HepG2 (cell line): Measurements from ENCODE around the gene ZNF747. TPM values are rescaled to one million over a fixed set of nuclear protein-coding genes. Genes with fewer than 3 reads are reported as not detected.

Experiments used
- ATF7-NPFF ChIP-seq: sonication (generic); formaldehyde crosslinking; IDR thresholded peaks from 2 replicates; pipeline ENCODE4 v1.8.1; 2023; ENCODE audit warnings: mild to moderate bottlenecking, low read depth, missing genetic modification reagents, moderate library complexity
- CREB1 ChIP-seq, 2 experiments: fragments of 450-650 bp in 1 of 2; IDR thresholded peaks; 2 replicates each; pipeline ENCODE4 v1.6.1; 2016 to 2017; ENCODE audit warnings: control low read depth in 1 of 2, mild to moderate bottlenecking in 1 of 2, missing compliant biosample characterization in 1 of 2, missing genetic modification characterization in 1 of 2
- DMTF1 ChIP-seq: sonication (generic); formaldehyde crosslinking; IDR thresholded peaks from 2 replicates; pipeline ENCODE4 v1.4.0; 2020; ENCODE audit warnings: mild to moderate bottlenecking, missing genetic modification reagents
- FOXC1 ChIP-seq: sonication (generic); formaldehyde crosslinking; IDR thresholded peaks from 2 replicates; pipeline ENCODE4 v1.8.0; 2022; ENCODE audit warnings: mild to moderate bottlenecking, missing genetic modification reagents, borderline replicate concordance
- GFI1 ChIP-seq: sonication (generic); formaldehyde crosslinking; IDR thresholded peaks from 2 replicates; pipeline ENCODE4 v1.5.0; 2020; ENCODE audit warnings: missing genetic modification reagents, mild to moderate bottlenecking, borderline replicate concordance
- HNRNPH1 ChIP-seq: fragments of 200-400 bp; formaldehyde crosslinking; optimal IDR thresholded peaks from 2 replicates; pipeline ENCODE3; 2017; ENCODE audit warnings: mild to moderate bottlenecking, low read depth, low read length
- IRF1 ChIP-seq: sonication (generic); formaldehyde crosslinking; IDR thresholded peaks from 2 replicates; pipeline ENCODE4 v1.4.0; 2020; ENCODE audit warnings: low read depth, mild to moderate bottlenecking, missing genetic modification reagents
- IRX3 ChIP-seq: sonication (generic); formaldehyde crosslinking; IDR thresholded peaks from 2 replicates; pipeline ENCODE4 v1.8.1; 2023; ENCODE audit warnings: mild to moderate bottlenecking, low read depth, missing genetic modification reagents, borderline replicate concordance
- MED1 ChIP-seq: sonication (generic); formaldehyde crosslinking; IDR thresholded peaks from 2 replicates; pipeline ENCODE4 v1.4.0; 2020; ENCODE audit warnings: missing genetic modification reagents
- NFE2L1 ChIP-seq: sonication (generic); formaldehyde crosslinking; IDR thresholded peaks from 2 replicates; pipeline ENCODE4 v1.4.0; 2020; ENCODE audit warnings: missing genetic modification reagents, mild to moderate bottlenecking, borderline replicate concordance
- TARDBP ChIP-seq: sonication (generic); formaldehyde crosslinking; IDR thresholded peaks from 2 replicates; pipeline ENCODE4 v1.8.0; 2022; ENCODE audit warnings: mild to moderate bottlenecking, missing genetic modification reagents
- TBL1XR1 ChIP-seq: fragments of 150-350 bp; IDR thresholded peaks from 2 replicates; pipeline ENCODE4 v1.6.1; 2014; ENCODE audit warnings: borderline replicate concordance, low read length; ENCODE audit not compliant: partially characterized antibody
- TIGD3 ChIP-seq: sonication (generic); formaldehyde crosslinking; IDR thresholded peaks from 2 replicates; pipeline ENCODE4 v1.5.1; 2020; ENCODE audit warnings: mild to moderate bottlenecking, missing genetic modification reagents, borderline replicate concordance
- TRIM24 ChIP-seq: sonication (generic); formaldehyde crosslinking; IDR thresholded peaks from 2 replicates; pipeline ENCODE4 v1.8.0; 2022; ENCODE audit warnings: mild to moderate bottlenecking, missing genetic modification reagents
- ZFX ChIP-seq: sonication (generic); formaldehyde crosslinking; IDR thresholded peaks from 2 replicates; pipeline ENCODE4 v1.4.0; 2020; ENCODE audit warnings: mild to moderate bottlenecking, low read depth, missing genetic modification reagents, moderate library complexity
- ZNF138 ChIP-seq: sonication (generic); formaldehyde crosslinking; IDR thresholded peaks from 2 replicates; pipeline ENCODE4 v1.5.0; 2020; ENCODE audit warnings: mild to moderate bottlenecking, low read depth, missing genetic modification reagents
- ZNF224 ChIP-seq: sonication (generic); formaldehyde crosslinking; IDR thresholded peaks from 2 replicates; pipeline ENCODE4 v1.5.0; 2020; ENCODE audit warnings: mild to moderate bottlenecking, missing genetic modification reagents
- ZNF317 ChIP-seq: sonication (generic); formaldehyde crosslinking; IDR thresholded peaks from 2 replicates; pipeline ENCODE4 v1.5.0; 2020; ENCODE audit warnings: mild to moderate bottlenecking, missing genetic modification reagents
- ZNF510 ChIP-seq: sonication (generic); formaldehyde crosslinking; IDR thresholded peaks from 2 replicates; pipeline ENCODE4 v1.4.0; 2020; ENCODE audit warnings: low read depth, mild to moderate bottlenecking, missing genetic modification reagents
- ZNF558 ChIP-seq: sonication (generic); formaldehyde crosslinking; IDR thresholded peaks from 2 replicates; pipeline ENCODE4 v1.9.0; 2022; ENCODE audit warnings: mild to moderate bottlenecking, missing genetic modification reagents, borderline replicate concordance
- ZNF598 ChIP-seq: sonication (generic); formaldehyde crosslinking; IDR thresholded peaks from 2 replicates; pipeline ENCODE4 v1.5.1; 2020; ENCODE audit warnings: mild to moderate bottlenecking, missing genetic modification reagents, borderline replicate concordance
- ZNF605 ChIP-seq: sonication (generic); formaldehyde crosslinking; IDR thresholded peaks from 2 replicates; pipeline ENCODE4 v1.8.0; 2022; ENCODE audit warnings: mild to moderate bottlenecking, missing genetic modification reagents
- ZNF703 ChIP-seq: sonication (generic); formaldehyde crosslinking; IDR thresholded peaks from 2 replicates; pipeline ENCODE4 v1.5.1; 2020; ENCODE audit warnings: missing genetic modification reagents, mild to moderate bottlenecking, moderate library complexity, borderline replicate concordance
- ZNF724P ChIP-seq: sonication (generic); formaldehyde crosslinking; IDR thresholded peaks from 2 replicates; pipeline ENCODE4 v1.8.0; 2022; ENCODE audit warnings: missing genetic modification reagents, borderline replicate concordance
- ZSCAN29 ChIP-seq: sonication (generic); formaldehyde crosslinking; conservative IDR thresholded peaks from 2 replicates; pipeline ENCODE4 v1.4.0; 2020; ENCODE audit warnings: mild to moderate bottlenecking, missing genetic modification reagents
- polyA plus RNA-seq, 8 experiments: library from polyadenylated mRNA; depleted of rRNA in 3 of 8; stranded (reverse) in 7 of 8; unstranded in 1 of 8; fragments of >200 nt; fragmentation: Illumina TruSeq in 4 of 8; extraction: Trizol in 4 of 8; gene quantifications; 2 replicates each; pipeline versions ENCODE4 v1.2.1 to v1.2.3, GENCODE V29; 2011 to 2016; ENCODE audit warnings: low read depth in 4 of 8, missing spikeins in 1 of 8, mixed read lengths in 1 of 8; ENCODE audit not compliant: insufficient read depth in 1 of 8
- total RNA-seq, 5 experiments: library from RNA; depleted of rRNA; stranded (reverse); fragments of >200 nt; fragmentation: Illumina TruSeq; extraction: Trizol; gene quantifications; 2 replicates each; pipeline ENCODE4 v1.2.3, GENCODE V29; 2016; ENCODE audit warnings: low read depth in 1 of 5

The ZNF747 gene
- total and polyA plus RNA-seq, 2 of the 13 experiments (the other 11 are each of a cell fraction or from before 2014, with no cell fraction given): 7.2 to 10.2 TPM

GRCh38 chr16:30541502-30542329, 7.1 kb upstream of the ZNF747 start (continued):
- TF ChIP-seq ZNF317 (CRISPR knock-in tag) (no peak), GFI1 (no peak), TRIM24 (CRISPR knock-in tag) (no peak), ZFX (CRISPR knock-in tag) (peak; percentile 50), HNRNPH1 (no peak), ZNF724P (CRISPR knock-in tag) (no peak), MED1 (CRISPR knock-in tag) (peak; percentile 23; the same call in 1 of the 2 replicates), ATF7-NPFF (0 out of 2 replicates have a peak, but pooled peaks have one; percentile 46), DMTF1 (CRISPR knock-in tag) (no peak), ZNF703 (CRISPR knock-in tag) (no peak), ZNF605 (CRISPR knock-in tag) (no peak), TIGD3 (peak; percentile 57; the same call in 1 of the 2 replicates), FOXC1 (CRISPR knock-in tag) (0 out of 2 replicates have a peak, but pooled peaks have one; percentile 46), ZNF138 (CRISPR knock-in tag) (no peak), TARDBP (CRISPR knock-in tag) (peak; percentile 54; the same call in 1 of the 2 replicates), IRF1 (CRISPR knock-in tag) (no peak), NFE2L1 (CRISPR knock-in tag) (no peak), ZNF510 (CRISPR knock-in tag) (peak; percentile 71; the same call in 1 of the 2 replicates), ZNF224 (CRISPR knock-in tag) (no peak), ZNF598 (CRISPR knock-in tag) (0 out of 2 replicates have a peak, but pooled peaks have one; percentile 42), ZNF558 (no peak), TBL1XR1 (no peak), IRX3 (no peak), ZSCAN29 (CRISPR knock-in tag) (0 out of 2 replicates have a peak, but pooled peaks have one; percentile 43), CREB1 (IDR thresholded peaks at IDR 0.05) (no peak), CREB1 (CRISPR knock-in tag; IDR thresholded peaks at IDR 0.05) (peak; percentile 61; the same call in 1 of the 2 replicates)
